Epithelial cell of proximal tubule (primary cell): Measurements from ENCODE around the gene ITPK1. TPM values are rescaled to one million over a fixed set of nuclear protein-coding genes. Genes with fewer than 3 reads are reported as not detected.
"Not testable (repeated sequence)": the region's sequence is repeated elsewhere in the genome, so short reads cannot be mapped to it uniquely, and the experiment has no call there.

Experiments used
- DNase-seq: peaks from one replicate; pipeline ENCODE4 v3.0.0-alpha.2; 2011; ENCODE audit warnings: low read depth
- H3K4me3 ChIP-seq: 2 replicates; pipeline ENCODE4 v1.5.1; 2011; ENCODE audit warnings: low read depth, mild to moderate bottlenecking, low read length
- CTCF ChIP-seq: conservative IDR thresholded peaks from 2 replicates; pipeline ENCODE4 v1.5.1; 2012; ENCODE audit warnings: low read depth, mild to moderate bottlenecking, low read length
- total RNA-seq: library from RNA; depleted of rRNA; stranded (reverse); fragments of >200 nt; gene quantifications from 2 replicates; pipeline ENCODE4 v1.2.3, GENCODE V29; 2015

The ITPK1 gene
- total RNA-seq, 1 donor from 2014 or later: 22.7 TPM

GRCh38 chr14:93114713-93115068, 1.0 kb downstream of the ITPK1 start:
- TF ChIP-seq CTCF: no peak
- H3K4me3 ChIP-seq: peak overlapping the region; percentile 60
- DNase-seq: no peak

- H3K4me3 ChIP-seq: peak overlapping the region; percentile 60
- TF ChIP-seq CTCF: no peak
- DNase-seq: no peak
These were observed 1.5 kb downstream of the ITPK1 start for GRCh38 chr14:93114068-93114710.

- TF ChIP-seq CTCF: no peak
- DNase-seq: no peak
- peak overlapping the region; percentile 60 for H3K4me3 ChIP-seq
These were observed 2.1 kb downstream of the ITPK1 start for GRCh38 chr14:93113678-93114067.

GRCh38 chr14:93112891-93113677, 2.6 kb downstream of the ITPK1 start:
- H3K4me3 ChIP-seq: peak overlapping the region; percentile 60
- peak; percentile 84 for TF ChIP-seq CTCF
- peak; percentile 72 for DNase-seq

GRCh38 chr14:93111541-93111940, 4.2 kb downstream of the ITPK1 start:
- H3K4me3 ChIP-seq, DNase-seq: not testable (repeated sequence)

GRCh38 chr14:93110856-93111419, 4.8 kb downstream of the ITPK1 start:
- no peak for DNase-seq
- TF ChIP-seq CTCF: no peak
- H3K4me3 ChIP-seq: no peak overlapping the region

GRCh38 chr14:93109572-93110481, 5.9 kb downstream of the ITPK1 start:
- H3K4me3 ChIP-seq: no peak overlapping the region
- no peak for DNase-seq
- TF ChIP-seq CTCF: no peak
